ENCODE data around the gene NACAD.

The NACAD gene

DNA sequence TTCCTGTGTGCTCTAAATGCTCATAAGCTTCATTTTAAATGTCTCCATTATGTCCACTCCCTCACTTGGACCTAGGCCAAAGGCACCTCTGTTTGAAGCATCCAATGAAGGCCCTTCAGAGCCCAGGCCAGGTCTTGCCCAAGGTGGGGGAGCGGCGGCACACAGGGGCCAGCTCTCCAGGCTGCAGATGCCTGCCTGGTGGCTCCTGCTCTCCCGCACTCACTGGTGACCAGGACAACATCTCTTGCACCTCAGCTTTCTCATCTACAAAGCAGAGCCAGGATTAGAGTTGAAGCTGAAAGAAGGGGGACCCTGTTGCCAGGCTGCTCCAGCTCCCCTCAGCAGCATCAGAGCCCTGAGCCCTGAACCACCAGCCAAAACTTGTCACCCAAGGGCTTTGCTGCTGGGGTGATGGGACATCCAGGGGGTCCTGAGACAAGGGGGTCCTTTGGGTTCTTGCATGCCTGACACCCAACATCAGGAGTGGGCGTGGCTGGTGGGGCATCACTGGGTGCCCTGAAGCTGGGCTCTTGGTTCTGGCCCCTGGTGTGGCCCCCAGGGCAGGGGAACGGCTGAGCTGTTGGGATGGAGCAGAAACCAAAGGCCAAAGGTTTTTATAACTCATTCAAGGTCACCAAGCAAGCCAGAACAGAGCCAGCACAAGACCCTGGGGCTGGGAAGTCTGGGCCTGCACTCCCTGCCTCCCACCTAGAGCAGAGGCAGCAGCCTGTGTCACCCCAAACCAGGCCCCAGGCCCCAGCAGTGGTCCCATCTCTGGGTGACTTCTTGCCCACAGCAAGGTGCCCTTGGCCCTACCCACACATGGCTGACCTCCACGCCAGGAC lies 1.2 kb downstream of the NACAD start:
- no peak for FAIRE-seq

DNA sequence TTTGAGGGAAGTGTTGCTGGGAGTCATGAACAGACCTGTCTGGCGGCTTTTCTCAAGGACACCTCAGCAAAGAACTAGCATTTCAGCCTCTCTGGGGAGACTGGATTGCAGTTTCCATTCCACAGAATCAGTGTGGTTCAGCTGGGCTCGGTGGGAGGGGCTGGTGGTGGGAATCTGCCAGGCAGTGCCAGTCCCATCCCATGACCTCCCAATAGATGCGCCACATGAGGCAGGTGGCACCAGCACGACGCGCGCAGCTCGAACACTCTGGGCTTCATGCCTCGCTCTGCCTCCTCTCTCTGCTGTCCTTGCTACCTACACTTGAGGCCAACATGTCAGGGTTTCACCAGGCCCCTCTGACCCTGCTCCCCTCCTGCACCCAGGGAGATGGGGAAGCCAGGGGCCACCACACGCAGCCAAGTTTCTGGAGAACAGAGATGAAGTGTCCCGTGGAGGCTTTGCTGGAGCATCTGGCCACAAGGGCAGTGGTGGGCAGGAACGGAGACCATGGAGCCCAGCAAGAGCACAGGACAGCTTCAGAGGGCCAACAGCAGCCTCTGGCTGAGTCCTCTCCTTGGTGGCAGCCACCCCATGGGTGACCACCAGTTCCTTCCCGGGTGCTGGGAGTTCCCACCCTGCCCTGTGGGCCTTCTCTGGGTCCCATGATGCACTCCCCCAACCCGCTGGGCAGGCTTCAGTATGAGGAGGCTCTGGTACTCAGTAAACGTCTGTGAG lies 2.3 kb downstream of the NACAD start:
- no peak for FAIRE-seq

DNA sequence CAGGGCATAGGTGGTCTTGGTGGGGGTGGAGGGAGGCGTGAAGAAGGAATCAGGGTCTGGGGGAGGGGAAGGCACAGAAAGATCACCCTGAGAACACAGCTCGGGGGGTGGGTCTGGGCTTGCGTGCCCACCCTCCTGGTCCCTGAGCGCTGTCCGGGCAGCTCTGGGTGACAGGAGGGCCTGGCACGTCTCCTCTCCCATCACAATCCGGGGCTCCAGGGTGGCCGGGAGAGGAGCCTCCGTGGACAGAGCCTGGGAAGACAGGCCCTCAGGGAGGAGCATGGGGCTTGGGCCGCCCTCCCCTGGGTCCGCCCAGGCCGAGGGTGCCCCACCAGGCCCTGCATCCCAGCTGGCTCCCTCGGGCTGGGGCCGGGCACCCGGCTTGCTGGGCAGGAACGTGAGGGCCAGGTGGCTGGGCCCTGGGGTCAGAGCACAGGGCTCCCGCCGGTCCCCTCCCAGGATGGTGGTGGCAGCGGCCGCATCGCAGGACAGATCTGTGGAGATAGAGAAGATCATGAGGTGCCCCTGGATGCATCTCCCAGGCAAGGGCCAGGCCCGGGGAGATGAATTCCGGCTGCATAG lies 3.1 kb downstream of the NACAD start:
- FAIRE-seq, result no peak

DNA sequence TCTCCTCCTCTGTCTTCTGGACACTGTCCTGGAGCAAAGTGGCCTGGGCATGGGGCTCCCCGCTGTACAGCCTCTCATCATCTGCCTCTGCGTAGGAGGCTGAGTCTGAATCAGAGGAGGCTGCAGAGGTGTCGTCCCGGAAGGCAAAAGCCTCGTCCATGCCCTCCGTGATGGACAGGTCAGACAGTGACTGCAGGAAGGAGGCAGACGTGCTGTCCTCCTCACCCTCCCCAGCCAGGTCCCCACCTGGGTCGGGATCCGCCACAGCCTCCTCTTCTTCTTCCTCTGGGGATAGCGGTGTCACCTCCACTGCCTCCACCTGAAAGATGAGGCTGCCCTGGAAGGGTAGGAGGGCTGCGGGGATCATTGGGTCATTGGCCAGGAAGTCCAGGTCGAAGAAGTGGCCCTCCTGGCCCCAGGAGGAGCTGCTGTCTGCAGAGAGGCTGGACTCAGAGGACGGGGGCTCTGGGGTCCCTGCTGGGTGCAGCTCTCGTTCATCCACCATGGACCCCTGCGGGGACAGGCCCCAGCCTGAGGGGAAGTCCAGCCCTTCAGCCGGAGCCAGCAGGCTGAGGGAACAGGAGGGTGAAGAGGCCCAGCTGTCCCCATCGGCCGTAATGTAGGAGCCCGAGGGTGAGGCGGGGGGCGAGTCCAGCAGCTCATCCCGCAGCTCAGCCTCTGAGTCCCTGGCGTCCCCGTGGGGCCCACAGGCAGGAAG lies 3.7 kb downstream of the NACAD start:
- FAIRE-seq, result no peak

DNA sequence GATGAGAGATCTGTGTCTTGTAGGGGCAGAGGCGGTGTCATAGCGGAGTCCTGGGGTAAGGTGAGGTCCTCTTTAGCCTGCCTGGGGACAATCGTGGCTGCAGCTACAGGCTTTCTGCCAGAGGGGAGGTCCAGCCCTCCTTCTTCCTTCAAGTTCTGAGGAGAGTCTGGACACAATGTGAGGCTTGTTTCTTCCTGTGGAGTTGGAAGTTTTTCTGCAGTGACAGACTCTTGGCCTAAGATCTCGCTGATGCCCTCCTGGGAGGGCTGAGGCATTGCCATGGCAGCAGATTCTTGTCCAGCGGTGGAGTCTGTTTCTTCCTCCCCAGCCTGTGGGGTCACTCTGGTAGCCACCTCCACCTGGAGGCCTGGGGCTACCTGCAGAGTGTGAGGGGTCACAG lies 4.4 kb downstream of the NACAD start:
- FAIRE-seq, result no peak

DNA sequence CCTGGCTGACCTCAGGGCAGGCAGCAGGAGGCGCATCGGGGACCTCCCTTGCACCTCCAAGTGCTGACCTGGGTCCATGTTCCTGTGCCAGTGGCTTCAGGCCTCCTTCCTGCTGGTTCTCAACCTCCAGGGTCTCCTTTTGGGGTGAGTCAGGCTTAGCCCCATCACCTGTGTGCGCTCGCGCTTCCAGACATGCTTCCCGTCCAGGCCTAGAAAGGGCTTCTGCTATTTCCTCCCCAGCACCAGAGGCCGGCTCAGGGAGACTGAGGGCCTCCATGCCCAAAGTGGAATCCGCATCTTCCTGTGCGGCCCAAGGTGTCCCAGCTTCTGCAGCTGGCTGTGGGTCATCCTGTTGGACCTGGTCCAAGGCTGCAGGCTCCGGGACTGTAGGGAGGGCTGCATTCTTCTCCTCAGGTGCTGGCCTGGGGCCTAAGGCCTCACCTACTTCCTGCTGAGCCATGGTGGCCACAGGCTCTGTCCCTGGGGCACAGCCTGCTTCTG lies 5.9 kb downstream of the NACAD start:
- FAIRE-seq, result no peak

DNA sequence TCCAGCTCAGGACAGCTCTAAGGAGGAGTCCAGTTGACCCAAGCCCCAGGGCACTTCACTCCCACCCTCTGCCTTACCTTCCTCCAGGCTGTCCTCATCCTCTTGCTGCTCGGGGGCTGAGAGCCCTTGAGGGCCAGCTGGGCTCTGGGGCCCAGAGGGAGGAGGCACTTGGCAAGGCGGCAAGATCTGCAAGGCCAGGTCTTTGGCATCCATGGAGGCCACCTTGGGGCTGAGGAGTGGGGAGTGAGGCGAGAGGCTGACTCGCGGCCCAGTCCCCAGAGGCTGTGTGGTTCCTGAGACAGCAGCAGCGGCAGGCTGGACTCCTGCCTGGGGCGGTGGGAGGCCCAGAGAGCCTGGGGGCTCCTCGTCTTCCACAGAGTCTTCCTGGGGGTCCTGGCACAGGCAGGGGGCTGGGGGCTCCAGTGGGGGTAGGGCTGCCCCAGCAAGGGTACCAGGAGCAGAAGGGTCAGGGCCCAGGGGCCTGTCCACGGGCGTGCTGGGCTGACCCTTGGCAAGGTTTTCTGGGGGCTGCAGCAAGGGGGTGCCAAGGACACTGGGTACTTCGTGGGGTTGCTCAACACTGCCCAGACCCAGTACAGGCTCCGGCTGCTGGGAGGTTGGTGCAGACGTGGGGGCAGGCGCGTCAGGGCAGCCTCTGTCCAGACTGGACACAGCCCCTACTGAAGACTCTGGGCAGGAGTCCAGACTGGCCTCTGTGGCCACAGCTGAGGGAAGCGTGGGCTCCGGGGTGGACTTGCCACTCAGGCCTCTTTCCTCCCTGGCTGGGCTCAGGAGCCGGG lies 6.5 kb downstream of the NACAD start:
- FAIRE-seq, result no peak

DNA sequence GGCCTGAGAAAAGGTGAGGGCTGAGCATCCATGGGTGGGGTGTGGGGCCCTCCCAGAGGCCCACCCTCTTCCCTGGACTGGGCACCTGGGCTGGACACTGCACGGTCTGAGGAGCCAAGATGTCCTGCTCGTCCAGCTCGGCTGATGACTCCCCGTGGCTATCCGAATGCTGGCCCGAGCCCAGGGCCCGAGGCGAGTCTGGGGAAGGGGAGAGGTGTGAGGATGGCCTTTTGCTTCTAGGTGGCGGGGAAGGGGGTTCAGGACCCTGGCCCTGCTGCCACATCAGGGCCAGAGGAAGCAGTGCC lies 7.1 kb downstream of the NACAD start:
- no peak for FAIRE-seq

DNA sequence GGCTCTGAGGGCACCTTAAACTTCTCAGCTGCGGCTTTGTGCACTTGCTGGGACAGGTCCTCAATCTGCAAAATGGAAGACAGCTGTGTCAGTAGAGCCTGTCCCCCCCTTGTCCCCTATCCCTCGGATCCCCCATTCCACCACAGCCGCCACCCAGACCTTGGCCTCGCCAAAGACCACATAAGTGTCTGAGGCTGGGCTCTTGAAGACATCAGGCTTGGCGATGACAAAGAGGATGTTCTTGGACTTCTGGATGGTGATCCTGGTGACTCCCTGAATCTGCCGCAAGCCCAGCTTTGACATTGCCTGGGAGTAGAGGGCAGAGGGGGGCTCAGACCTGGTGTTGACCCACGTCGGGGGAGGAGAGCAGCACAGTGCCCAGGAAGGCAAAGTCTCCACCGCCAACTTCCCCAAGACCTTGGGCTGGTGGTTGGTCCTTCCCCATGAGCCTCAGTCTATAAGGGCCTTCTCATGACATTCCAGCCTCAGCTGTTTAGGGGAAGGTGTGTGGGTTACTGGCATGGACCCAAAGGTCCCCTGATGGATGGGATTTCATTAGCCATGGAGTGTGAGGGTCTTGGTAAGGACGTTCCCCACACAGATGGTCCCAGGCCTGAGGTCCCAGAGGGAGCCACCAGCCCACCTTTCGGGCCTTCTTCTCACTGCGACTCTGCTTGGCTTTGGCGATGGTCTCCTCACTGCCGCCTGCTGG lies 7.7 kb downstream of the NACAD start:
- FAIRE-seq, result no peak

DNA sequence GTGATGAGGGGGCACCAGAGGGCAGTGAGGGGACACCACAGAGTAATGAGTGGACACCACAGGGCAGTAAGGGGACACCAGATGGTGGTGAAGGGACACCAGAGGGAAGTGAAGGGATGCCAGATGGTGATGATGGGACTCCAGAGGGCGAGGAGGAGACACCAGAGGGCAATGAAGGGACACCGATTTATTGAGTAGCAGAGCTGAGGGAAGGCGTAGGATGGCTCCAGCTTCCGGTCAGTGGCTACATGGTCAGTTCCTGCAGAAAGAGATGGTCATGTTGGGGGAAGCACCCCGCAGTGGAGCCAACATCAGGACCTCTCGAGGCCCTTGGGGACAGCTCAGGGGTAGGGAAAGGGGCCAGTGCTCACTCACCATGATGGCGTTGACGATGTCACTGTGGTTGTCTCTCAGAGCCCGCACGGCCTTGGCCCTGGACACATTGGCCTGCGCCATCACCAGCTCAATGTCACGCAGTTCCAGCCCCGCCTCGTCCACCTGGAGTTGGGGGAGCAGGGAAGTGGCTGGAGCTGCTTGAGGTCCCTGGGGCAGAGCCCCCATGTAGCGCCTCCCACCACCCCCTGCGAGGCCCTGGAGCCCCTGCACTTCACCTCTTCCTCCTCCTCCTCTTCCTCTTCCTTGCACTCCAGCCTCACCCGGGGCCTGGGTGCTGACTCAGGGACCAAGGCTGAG lies 8.4 kb downstream of the NACAD start:
- FAIRE-seq, result no peak

DNA sequence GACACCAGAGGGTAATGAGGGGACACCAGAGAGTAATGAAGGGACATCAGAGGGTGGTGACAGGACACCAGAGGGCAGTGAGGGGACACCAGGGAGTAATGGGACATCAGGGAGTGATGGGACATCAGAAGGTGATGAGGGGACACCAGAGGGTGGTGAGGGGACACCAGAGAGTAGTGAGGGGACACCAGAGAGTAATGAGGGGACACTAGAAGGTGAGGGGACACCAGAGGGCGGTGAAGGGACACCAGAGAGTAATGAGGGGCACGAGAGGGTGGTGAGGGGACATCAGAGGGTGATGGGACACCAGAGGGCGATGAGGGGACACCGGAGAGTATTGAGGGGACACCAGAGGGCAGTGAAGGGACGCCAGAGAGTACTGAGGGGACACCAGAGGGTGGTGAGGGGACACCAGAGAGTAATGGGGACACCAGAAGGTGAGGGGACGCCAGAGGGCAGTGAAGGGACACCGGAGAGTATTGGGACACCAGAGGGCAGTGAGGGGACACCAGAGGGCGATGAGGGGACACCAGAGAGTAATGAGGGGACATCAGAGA lies 10.6 kb downstream of the NACAD start:
- FAIRE-seq, result no peak

DNA sequence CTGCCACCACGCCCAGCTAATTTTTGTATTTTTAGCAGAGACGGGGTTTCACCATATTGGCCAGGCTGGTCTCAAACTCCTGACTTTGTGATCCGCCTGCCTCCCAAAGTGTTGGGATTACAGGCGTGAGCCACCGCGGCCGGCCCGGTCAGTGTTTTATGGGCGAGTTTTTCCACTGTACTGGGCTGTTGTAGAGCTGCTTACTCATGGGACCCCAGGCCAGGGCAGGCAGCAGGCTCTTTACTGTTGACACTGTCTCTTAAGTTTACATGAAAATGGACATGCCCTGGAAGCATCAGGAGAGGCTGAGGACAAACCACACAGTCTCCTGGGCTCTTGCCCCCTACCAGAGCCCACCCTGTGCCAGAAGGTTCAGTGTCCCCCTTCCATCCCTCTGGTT lies 11.2 kb downstream of the NACAD start:
- no peak for FAIRE-seq

DNA sequence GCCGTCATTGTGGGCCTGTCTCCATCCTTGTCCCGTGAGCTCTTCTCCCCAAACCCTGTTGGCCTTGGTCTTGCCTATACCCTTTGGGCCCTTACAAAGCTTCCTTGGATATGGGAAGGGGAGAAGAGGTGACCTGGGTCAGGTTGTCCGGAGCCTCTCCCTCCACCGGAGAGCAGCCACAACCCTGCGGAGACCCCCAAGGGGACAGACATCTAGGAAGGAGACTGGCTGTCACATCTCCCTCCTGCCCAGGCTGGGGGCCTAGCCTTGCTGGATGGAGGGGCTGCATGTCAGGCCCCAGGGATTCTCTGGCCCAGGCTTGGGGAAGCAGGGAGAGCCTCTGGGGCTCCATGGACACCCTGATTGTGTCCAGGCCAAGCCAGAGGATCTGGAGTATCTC lies 11.8 kb downstream of the NACAD start:
- no peak for FAIRE-seq

DNA sequence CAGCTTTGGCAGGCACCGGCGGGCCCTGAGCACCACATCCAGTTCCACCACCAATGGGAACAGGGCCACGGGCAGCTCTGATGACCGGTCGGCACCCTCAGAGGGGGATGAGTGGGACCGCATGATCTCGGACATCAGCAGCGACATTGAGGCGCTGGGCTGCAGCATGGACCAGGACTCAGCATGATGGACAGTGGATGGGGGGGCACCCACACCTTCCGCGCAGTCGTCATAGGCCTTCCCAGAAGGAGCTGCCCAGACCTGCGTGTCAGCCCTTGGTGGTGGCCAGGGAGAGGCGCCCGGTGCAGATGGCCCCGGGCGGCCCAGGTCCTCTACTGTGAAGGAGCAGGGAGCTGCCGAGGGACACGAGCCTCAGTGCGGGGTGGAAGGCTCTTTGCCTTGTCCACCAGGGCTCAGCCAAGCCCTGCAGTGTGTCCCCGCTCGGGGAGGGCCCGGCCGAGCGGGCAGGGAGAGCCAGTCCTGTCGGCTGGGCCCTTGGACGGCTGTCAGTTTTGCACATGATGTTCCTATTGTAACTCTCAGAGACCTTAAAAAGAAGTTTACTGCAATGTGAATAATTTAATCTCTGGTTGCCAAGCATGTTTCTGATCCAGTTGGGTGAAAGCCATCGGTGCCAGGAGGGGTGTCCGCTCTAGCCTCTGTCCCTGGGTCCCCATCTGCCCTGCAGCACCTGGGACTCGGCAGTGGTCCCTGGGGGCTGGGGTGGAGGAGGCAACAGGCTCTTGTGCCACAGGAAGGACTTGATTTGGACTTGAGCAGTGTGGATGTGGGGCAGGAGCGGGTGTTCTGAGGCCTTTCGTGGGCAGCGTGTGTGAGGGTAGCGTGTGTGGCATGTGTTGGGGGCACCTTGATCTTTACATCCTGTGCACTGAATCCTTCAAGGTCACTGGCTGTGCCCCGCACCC lies 12.6 kb downstream of the NACAD start:
- FAIRE-seq, result no peak

DNA sequence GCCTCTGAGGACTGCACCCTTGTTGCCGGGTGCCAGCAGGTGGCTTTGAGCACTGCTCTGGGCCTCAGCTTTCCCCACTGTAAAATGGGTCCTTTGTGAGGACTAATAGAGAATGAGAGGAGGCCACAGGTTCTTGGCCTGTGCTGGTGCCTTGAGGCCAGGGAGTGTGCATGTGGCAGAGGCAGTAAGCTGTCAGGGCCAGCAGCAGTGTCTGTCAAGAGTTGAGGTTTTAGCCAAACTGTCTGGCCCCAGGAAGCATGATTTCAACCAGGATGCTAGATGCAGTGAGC lies 13.5 kb downstream of the NACAD start:
- no peak for FAIRE-seq

DNA sequence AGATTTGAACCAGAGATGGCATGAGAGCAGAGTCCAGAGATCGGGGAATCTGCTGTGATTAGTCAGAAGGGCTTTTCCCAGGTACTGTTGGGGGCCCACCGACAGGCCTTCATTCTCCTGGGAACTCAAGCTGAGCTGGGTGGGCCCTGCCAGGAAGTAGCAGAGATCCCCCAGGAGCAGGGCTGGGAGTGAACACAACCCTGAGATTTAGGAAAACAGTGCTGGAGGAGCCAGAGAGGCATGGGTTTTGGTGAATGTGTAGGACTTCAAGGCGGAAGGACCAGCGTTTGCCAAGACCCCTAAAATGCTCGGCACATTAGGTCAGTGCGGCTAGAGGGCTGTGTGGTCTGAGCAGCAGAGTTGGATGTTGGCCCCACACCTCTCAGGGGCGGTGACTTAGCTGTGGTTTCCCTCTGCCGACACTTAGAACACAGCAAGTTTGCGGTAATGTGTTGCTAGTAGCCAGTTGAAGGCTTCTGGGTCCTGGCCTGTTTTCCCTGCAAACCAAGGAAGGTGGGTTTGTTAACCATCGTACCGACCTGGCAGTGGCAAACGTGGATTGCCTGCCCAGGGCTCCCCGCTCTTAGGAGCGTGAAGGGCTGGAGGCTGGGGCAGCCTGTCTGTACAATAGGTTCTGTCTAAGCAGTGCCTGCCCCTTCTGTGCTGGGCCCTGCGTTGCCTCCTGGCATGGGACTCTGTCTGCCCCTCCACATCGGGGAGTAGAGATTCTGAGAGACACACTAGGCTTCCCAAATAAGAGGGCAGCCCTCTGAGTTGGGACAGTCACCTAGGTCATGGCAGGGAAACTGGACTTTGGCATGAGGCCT lies 14.0 kb downstream of the NACAD start:
- no peak for FAIRE-seq

DNA sequence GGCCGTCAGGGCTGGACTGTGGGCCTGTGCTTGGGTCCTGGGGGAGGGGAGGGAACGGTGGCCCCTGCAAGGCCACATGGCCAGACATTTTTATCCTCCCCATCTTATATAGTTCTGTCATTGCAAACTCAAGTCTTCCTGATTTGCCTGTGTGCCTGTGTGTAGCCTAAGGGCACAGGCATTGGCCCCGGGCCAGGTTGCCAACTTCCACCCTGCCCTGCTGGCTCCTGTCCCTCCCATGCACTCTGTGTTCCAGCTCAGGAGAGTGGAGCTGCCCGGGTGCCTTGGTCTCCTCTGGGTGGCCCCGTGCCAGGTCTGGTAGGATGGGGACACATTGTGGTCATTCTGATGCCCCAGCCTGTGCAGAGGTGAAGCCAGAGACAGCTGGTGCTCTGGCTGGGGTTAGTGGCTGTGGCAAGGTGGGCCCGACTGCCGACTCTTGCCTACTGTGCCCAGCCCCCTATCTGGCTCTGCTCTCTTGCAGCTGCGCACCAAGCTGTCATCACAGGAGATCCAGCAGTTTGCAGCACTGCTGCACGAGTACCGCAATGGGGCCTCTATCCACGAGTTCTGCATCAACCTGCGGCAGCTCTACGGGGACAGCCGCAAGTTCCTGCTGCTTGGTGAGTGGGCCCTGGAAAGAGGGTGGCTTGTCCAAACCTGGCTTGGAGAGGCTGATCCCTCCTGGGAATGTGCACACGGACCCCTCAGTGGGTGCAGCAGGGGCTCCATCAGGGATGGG lies 14.8 kb downstream of the NACAD start:
- no peak for FAIRE-seq

Measured in G401.6 (cell line).